Endothelial cell of umbilical vein (primary cell): Measurements from ENCODE around the gene RAB21. TPM values are rescaled to one million over a fixed set of nuclear protein-coding genes. Genes with fewer than 3 reads are reported as not detected.

Experiments used
- BruUV-seq: library from RNA; stranded (reverse); fragments of 400-500 nt; replicated peaks from 2 replicates; lab custom pipeline; 2021; lab: Mats Ljungman, UMichigan
- CTCF ChIA-PET: fragments of 300-600, 350-600 bp; sonication (Branson Sonifier 250); formaldehyde crosslinking; loops from one replicate; lab custom pipeline; 2021; ENCODE audit warnings: antibody characterized with exemption, inconsistent platforms; lab: Charles Lee
- POLR2A ChIA-PET: fragments of 300-600, 350-600 bp; sonication (Branson Sonifier 250); formaldehyde crosslinking; loops from one replicate; lab custom pipeline; 2021; ENCODE audit warnings: antibody characterized with exemption, inconsistent platforms; lab: Charles Lee
- DNase-seq: peaks from one replicate; pipeline ENCODE4 v3.0.0-alpha.2; 2011; ENCODE audit warnings: low read depth, low spot score
- FAIRE-seq: peaks from 2 replicates; lab custom pipeline; 2011; peaks lifted over from hg19 to GRCh38; lab: Jason Lieb, UNC
- H2AFZ ChIP-seq: 2 replicates; pipeline ENCODE4 v1.6.0; 2012; ENCODE audit warnings: low read depth, low read length, control low read depth, inconsistent platforms
- H3K27ac ChIP-seq: 2 replicates; pipeline ENCODE4 v1.5.1; 2011; ENCODE audit warnings: low read depth, mild to moderate bottlenecking, control low read depth, low read length, moderate library complexity; ENCODE audit not compliant: insufficient read depth
- H3K27me3 ChIP-seq, 2 experiments: 2 replicates each; pipeline versions ENCODE4 v1.6.0 to v1.6.1; 2011; ENCODE audit warnings: low read length in 2 of 2, mixed read lengths in 1 of 2; ENCODE audit not compliant: control insufficient read depth in 2 of 2, insufficient read depth in 2 of 2
- H3K36me3 ChIP-seq, 2 experiments: 2 replicates in 1 of 2; 3 replicates in 1 of 2; pipeline ENCODE4 v1.5.1; 2011; ENCODE audit warnings: low read length in 2 of 2, mild to moderate bottlenecking in 1 of 2, moderate library complexity in 1 of 2; ENCODE audit not compliant: control insufficient read depth in 2 of 2, insufficient read depth in 2 of 2; ENCODE audit errors: extremely low read depth in 1 of 2
- H3K4me1 ChIP-seq: 3 replicates; pipeline ENCODE4 v1.5.1; 2011; ENCODE audit warnings: mild to moderate bottlenecking, low read length; ENCODE audit not compliant: control insufficient read depth, insufficient read depth; ENCODE audit errors: extremely low read depth
- H3K4me2 ChIP-seq: 2 replicates; pipeline ENCODE4 v1.6.1; 2011; ENCODE audit warnings: low read length, control low read depth, mixed read lengths; ENCODE audit not compliant: insufficient read depth
- H3K4me3 ChIP-seq, 3 experiments: fragments of 200-600 bp in 1 of 3; sonication (generic), shearing (Covaris generic) in 1 of 3; replicated peaks in 1 of 3; 2 replicates each; pipeline ENCODE4 v1.5.1; 2011 to 2016; ENCODE audit warnings: control low read depth in 3 of 3, low read length in 3 of 3, mild to moderate bottlenecking in 2 of 3, inconsistent platforms in 1 of 3, low read depth in 1 of 3, moderate library complexity in 1 of 3; ENCODE audit not compliant: insufficient read depth in 1 of 3
- H3K79me2 ChIP-seq: 2 replicates; pipeline ENCODE4 v1.6.0; 2012; ENCODE audit warnings: low read length, inconsistent platforms; ENCODE audit not compliant: control insufficient read depth, insufficient read depth
- H3K9ac ChIP-seq: replicated peaks from 2 replicates; pipeline ENCODE3; 2011; ENCODE audit warnings: low read length, control low read depth; ENCODE audit not compliant: insufficient read depth; ENCODE audit errors: extremely low read depth
- H3K9me1 ChIP-seq: replicated peaks from 3 replicates; pipeline ENCODE4 v1.6.0; 2011; ENCODE audit warnings: mild to moderate bottlenecking, low read length; ENCODE audit not compliant: control insufficient read depth, insufficient read depth; ENCODE audit errors: extremely low read depth
- H3K9me3 ChIP-seq: replicated peaks from 2 replicates; pipeline ENCODE4 v1.5.1; 2012; ENCODE audit warnings: low read length, inconsistent platforms; ENCODE audit not compliant: control insufficient read depth, insufficient read depth
- H4K20me1 ChIP-seq: replicated peaks from 2 replicates; pipeline ENCODE3; 2011; ENCODE audit warnings: mild to moderate bottlenecking, low read length; ENCODE audit not compliant: control insufficient read depth, insufficient read depth; ENCODE audit errors: extremely low read depth
- CTCF ChIP-seq, 2 donors: IDR thresholded peaks; 1 replicate in 1 of 2; 2 replicates in 1 of 2; pipeline ENCODE4 v1.5.1; 2011; ENCODE audit warnings: low read length in 2 of 2, mild to moderate bottlenecking in 2 of 2, moderate library complexity in 2 of 2, control low read depth in 1 of 2, inconsistent platforms in 1 of 2, low read depth in 1 of 2; ENCODE audit not compliant: insufficient read depth in 1 of 2; ENCODE audit errors: extremely low read depth in 1 of 2
- EZH2 ChIP-seq: IDR thresholded peaks from 2 replicates; pipeline ENCODE4 v1.6.1; 2012; ENCODE audit warnings: borderline replicate concordance, low read depth, mild to moderate bottlenecking, moderate library complexity, low read length, inconsistent platforms; ENCODE audit not compliant: severe bottlenecking
- FOS ChIP-seq: IDR thresholded peaks from 2 replicates; pipeline ENCODE4 v1.6.1; 2011; ENCODE audit warnings: mild to moderate bottlenecking, low read length, moderate library complexity, borderline replicate concordance; ENCODE audit not compliant: insufficient read depth
- GATA2 ChIP-seq: IDR thresholded peaks from 2 replicates; pipeline ENCODE4 v1.7.0; 2011; ENCODE audit warnings: low read depth, mild to moderate bottlenecking, moderate library complexity, mixed read lengths, low read length; ENCODE audit not compliant: insufficient read length, insufficient read depth
- JUN ChIP-seq: IDR thresholded peaks from 2 replicates; pipeline ENCODE4 v1.6.1; 2011; ENCODE audit warnings: borderline replicate concordance, low read depth; ENCODE audit not compliant: insufficient read length, insufficient read depth
- MAX ChIP-seq: IDR thresholded peaks from 2 replicates; pipeline ENCODE4 v1.6.1; 2011; ENCODE audit not compliant: insufficient read depth, insufficient read length
- MYC ChIP-seq: IDR thresholded peaks from one replicate; pipeline ENCODE4 v1.6.1; 2011; ENCODE audit warnings: mild to moderate bottlenecking, low read depth, low read length
- POLR2A ChIP-seq: IDR thresholded peaks from 2 replicates; pipeline ENCODE4 v1.6.1; 2012; ENCODE audit warnings: low read depth, mild to moderate bottlenecking, control low read depth, low read length
- POLR2AphosphoS5 ChIP-seq: IDR thresholded peaks from 2 replicates; pipeline ENCODE4 v1.6.1; 2012; ENCODE audit warnings: low read depth, mild to moderate bottlenecking, control low read depth, low read length, moderate library complexity; ENCODE audit not compliant: insufficient read depth
- dilution Hi-C: fragments of 300-500 bp; cut with MboI; formaldehyde crosslinking; loops from one replicate; pipeline ENCODE4 v1.15.0; 2019; ENCODE audit warnings: low sequenced_read_pairs; ENCODE audit not compliant: extremely low pct_ligation_motif_present
- intact Hi-C: fragments of 100-400 bp; cut with micrococcal nuclease; formaldehyde crosslinking; loops from one replicate; pipeline ENCODE4 v1.10.0; 2022
- polyA plus RNA-seq, 4 experiments: library from polyadenylated mRNA; depleted of rRNA in 3 of 4; stranded (reverse) in 3 of 4; unstranded in 1 of 4; fragments of >200 nt; gene quantifications; 2 replicates each; pipeline versions ENCODE4 v1.2.1 to v1.2.3, GENCODE V29; 2011 to 2012; ENCODE audit warnings: missing spikeins in 1 of 4
- total RNA-seq: library from RNA; stranded (reverse); gene quantifications from 2 replicates; pipeline ENCODE4 v1.2.3, GENCODE V29; 2021

Gene RAB21
- total and polyA plus RNA-seq, 2 donors (not counting 3 experiments of a cell fraction or from before 2014, with no cell fraction given): 1.8 to 49.6 TPM

- H3K4me3 ChIP-seq: no peak overlapping the region
- no peak overlapping the region for H3K4me2 ChIP-seq
- ChIA-PET CTCF (interaction anchor here (2.2 kb wide), 1 partner anchor 9 kb away, joined by 14 read pairs; no protein-coding TSS in a partner anchor), POLR2A (no interaction called here)
- H3K36me3 ChIP-seq: no peaks in the 10 kb centered on the region
- no peak overlapping the region for H2AFZ ChIP-seq
- DNase-seq (peak; percentile 56), FAIRE-seq (no peak)
- no peak overlapping the region for H3K9ac ChIP-seq
- H3K27me3 ChIP-seq: no peaks in the 10 kb centered on the region
- H3K9me3 ChIP-seq: no peaks in the 10 kb centered on the region
- intact Hi-C loops: no loop called here
- TF ChIP-seq GATA2 (no peak), POLR2A (no peak), MAX (no peak), POLR2AphosphoS5 (no peak), FOS (no peak), JUN (no peak)
- H4K20me1 ChIP-seq: peaks cover 6% of the 10 kb centered on the region
- H3K27ac ChIP-seq: no peak overlapping the region
- no peaks in the 10 kb centered on the region for H3K4me1 ChIP-seq
- dilution Hi-C loops: no loop called here
- no peaks in the 10 kb centered on the region for H3K9me1 ChIP-seq
- peaks cover 44% of the 10 kb centered on the region for H3K79me2 ChIP-seq
- BruUV-seq: no TSS peak
Measured at GRCh38 chr12:71771069-71771468, 16.4 kb downstream of the RAB21 start.

- Histone ChIP-seq H2AFZ (no peak overlapping the region), H3K27me3 (no peaks in the 10 kb centered on the region), H3K9ac (no peak overlapping the region), H3K36me3 (no peaks in the 10 kb centered on the region), H3K9me3 (no peaks in the 10 kb centered on the region), H3K27ac (no peak overlapping the region), H3K4me3 (no peak overlapping the region), H4K20me1 (peaks cover 3% of the 10 kb centered on the region), H3K4me1 (no peaks in the 10 kb centered on the region), H3K9me1 (no peaks in the 10 kb centered on the region), H3K4me2 (no peak overlapping the region), H3K79me2 (peaks cover 27% of the 10 kb centered on the region)
- ChIA-PET POLR2A (no interaction called here), CTCF (interaction anchor here (1.6 kb wide), 1 partner anchor 9 kb away, joined by 3 read pairs; no protein-coding TSS in a partner anchor)
- DNase-seq (no peak), FAIRE-seq (no peak)
- intact Hi-C loops: no loop called here
- dilution Hi-C loops: no loop called here
- TF ChIP-seq POLR2AphosphoS5 (no peak), GATA2 (no peak), POLR2A (no peak), FOS (no peak), EZH2 (no peak), CTCF (IDR thresholded peaks at IDR 0.05; ENCODE audit: extremely low read depth in 1 of 2, insufficient read depth in 1 of 2, low read depth in 1 of 2, low read length in 2 of 2) (no peak), MAX (no peak), MYC (no peak), JUN (no peak)
- no TSS peak for BruUV-seq
Measured at GRCh38 chr12:71772735-71773134, 18.1 kb downstream of the RAB21 start.
